DND-41 (cell line): ENCODE data around the gene KIF21A.

Experiments
- ATAC-seq: fragments of 200-7000 bp; cut with Tn5 transposase; 3 replicates; pipeline ENCODE4 v1.9.1; 2021; ENCODE audit warnings: low read depth; ENCODE audit not compliant: insufficient read depth
- DNase-seq: peaks from one replicate; pipeline ENCODE4 v3.0.0-alpha.2; 2020
- H2AFZ ChIP-seq: 2 replicates; pipeline ENCODE4 v1.6.0; 2012; ENCODE audit warnings: low read depth, low read length
- H3K27ac ChIP-seq: 2 replicates; pipeline ENCODE4 v1.5.1; 2012; ENCODE audit warnings: low read length, inconsistent platforms
- H3K27me3 ChIP-seq: fragments of 200-600 bp; sonication (generic); 2 replicates; pipeline ENCODE4 v1.6.0; 2012; ENCODE audit warnings: low read length, mild to moderate bottlenecking, inconsistent platforms; ENCODE audit not compliant: insufficient read depth, poor library complexity
- H3K36me3 ChIP-seq: 2 replicates; pipeline ENCODE4 v1.5.1; 2012; ENCODE audit warnings: low read length, inconsistent platforms; ENCODE audit not compliant: insufficient read depth
- H3K4me1 ChIP-seq: 2 replicates; pipeline ENCODE4 v1.5.1; 2012; ENCODE audit warnings: mild to moderate bottlenecking, low read length; ENCODE audit not compliant: insufficient read depth
- H3K4me2 ChIP-seq: 2 replicates; pipeline ENCODE4 v1.6.0; 2012; ENCODE audit warnings: mild to moderate bottlenecking, moderate library complexity, low read length, inconsistent platforms; ENCODE audit not compliant: insufficient read depth
- H3K4me3 ChIP-seq, 2 experiments: fragments of 200-600 bp in 1 of 2; shearing (Covaris generic) in 1 of 2; 2 replicates each; pipeline ENCODE4 v1.5.1; 2012 to 2016; ENCODE audit warnings: inconsistent platforms in 2 of 2, low read length in 2 of 2, mild to moderate bottlenecking in 2 of 2, low read depth in 1 of 2, moderate library complexity in 1 of 2
- H3K79me2 ChIP-seq: 2 replicates; pipeline ENCODE4 v1.6.0; 2012; ENCODE audit warnings: low read length, inconsistent platforms; ENCODE audit not compliant: insufficient read depth
- H3K9ac ChIP-seq: 2 replicates; pipeline ENCODE4 v1.6.0; 2012; ENCODE audit warnings: low read depth, mild to moderate bottlenecking, inconsistent platforms, low read length, moderate library complexity
- H3K9me3 ChIP-seq: 2 replicates; pipeline ENCODE4 v1.5.1; 2012; ENCODE audit warnings: low read length, moderate library complexity, mild to moderate bottlenecking, inconsistent platforms; ENCODE audit not compliant: insufficient read depth, severe bottlenecking
- H4K20me1 ChIP-seq: 2 replicates; pipeline ENCODE4 v1.6.0; 2012; ENCODE audit warnings: low read length; ENCODE audit not compliant: insufficient read depth
- CTCF ChIP-seq: IDR thresholded peaks from 2 replicates; pipeline ENCODE4 v1.5.1; 2012; ENCODE audit warnings: borderline replicate concordance, low read length, moderate library complexity, mild to moderate bottlenecking; ENCODE audit not compliant: poor library complexity, severe bottlenecking; ENCODE audit errors: extremely low read depth
- EZH2 ChIP-seq: IDR thresholded peaks from 3 replicates; pipeline ENCODE4 v1.6.1; 2012; ENCODE audit warnings: borderline replicate concordance, low read depth, mild to moderate bottlenecking, moderate library complexity, low read length, inconsistent platforms; ENCODE audit not compliant: severe bottlenecking

The KIF21A gene

GRCh38 chr12:39309516-39309915 lies 133.4 kb downstream of the KIF21A start:
- no peak overlapping the region for H2AFZ ChIP-seq
- no peak overlapping the region for H3K4me3 ChIP-seq
- no peak overlapping the region for H3K27ac ChIP-seq
- no peaks in the 10 kb centered on the region for H3K79me2 ChIP-seq
- no peak overlapping the region for H3K9ac ChIP-seq
- no peaks in the 10 kb centered on the region for H3K4me1 ChIP-seq
- TF ChIP-seq CTCF (no peak), EZH2 (no peak)
- ATAC-seq = no peak
- DNase-seq = no peak
- H3K27me3 ChIP-seq = no peaks in the 10 kb centered on the region
- no peaks in the 10 kb centered on the region for H4K20me1 ChIP-seq
- no peaks in the 10 kb centered on the region for H3K36me3 ChIP-seq
- no peak overlapping the region for H3K4me2 ChIP-seq
- no peaks in the 10 kb centered on the region for H3K9me3 ChIP-seq

- H3K79me2 ChIP-seq = no peaks in the 10 kb centered on the region
- no peaks in the 10 kb centered on the region for H3K4me1 ChIP-seq
- no peaks in the 10 kb centered on the region for H4K20me1 ChIP-seq
Observed at GRCh38 chr12:39301422-39301821, 141.5 kb downstream of the KIF21A start.

GRCh38 chr12:39300799-39301198 lies 142.1 kb downstream of the KIF21A start:
- no peaks in the 10 kb centered on the region for H3K9me3 ChIP-seq
- H2AFZ ChIP-seq = no peak overlapping the region
- no peak overlapping the region for H3K27ac ChIP-seq
- TF ChIP-seq CTCF = no peak
- TF ChIP-seq EZH2 = no peak
- no peaks in the 10 kb centered on the region for H3K79me2 ChIP-seq
- ATAC-seq (no peak), DNase-seq (no peak)
- no peak overlapping the region for H3K4me3 ChIP-seq
- no peaks in the 10 kb centered on the region for H3K36me3 ChIP-seq
- H3K4me2 ChIP-seq = no peak overlapping the region
- no peak overlapping the region for H3K9ac ChIP-seq
- H4K20me1 ChIP-seq = no peaks in the 10 kb centered on the region
- H3K27me3 ChIP-seq = no peaks in the 10 kb centered on the region
- no peaks in the 10 kb centered on the region for H3K4me1 ChIP-seq

More at GRCh38 chr12:39301422-39301821, 141.5 kb downstream of the KIF21A start:
- no peak for ATAC-seq
- Histone ChIP-seq H3K36me3 (no peaks in the 10 kb centered on the region), H3K4me3 (no peak overlapping the region), H3K27ac (no peak overlapping the region), H3K9ac (no peak overlapping the region), H3K9me3 (no peaks in the 10 kb centered on the region), H2AFZ (no peak overlapping the region), H3K4me2 (no peak overlapping the region), H3K27me3 (no peaks in the 10 kb centered on the region)
- DNase-seq = no peak
- TF ChIP-seq CTCF (no peak), EZH2 (no peak)

DNA sequence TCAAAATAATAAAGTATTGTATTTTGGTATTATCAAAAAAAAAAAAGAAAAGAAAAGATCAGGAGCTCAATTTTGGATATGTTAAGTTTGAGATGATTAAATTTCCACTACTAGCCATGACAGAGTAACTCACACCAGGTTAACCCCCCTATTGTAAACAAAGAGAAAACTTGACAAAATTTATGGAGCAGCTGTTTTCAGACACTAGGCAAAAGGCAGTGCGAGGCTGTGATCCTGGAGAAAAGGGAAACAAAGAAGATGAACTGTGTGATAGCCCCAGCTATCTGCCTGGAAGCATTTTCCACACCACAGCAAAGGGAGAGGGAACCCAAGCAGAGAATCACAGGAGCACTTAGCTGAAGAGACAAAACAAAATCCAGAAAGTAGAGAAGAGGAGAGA lies 145.0 kb downstream of the KIF21A start:
- H3K27ac ChIP-seq = no peak overlapping the region
- no peak overlapping the region for H3K4me2 ChIP-seq
- no peak overlapping the region for H3K4me3 ChIP-seq
- H3K9ac ChIP-seq = no peak overlapping the region
- no peaks in the 10 kb centered on the region for H3K79me2 ChIP-seq
- TF ChIP-seq EZH2 (no peak), CTCF (no peak)
- no peak overlapping the region for H2AFZ ChIP-seq
- no peak for DNase-seq
- ATAC-seq = no peak
- no peaks in the 10 kb centered on the region for H3K9me3 ChIP-seq
- H3K27me3 ChIP-seq = no peaks in the 10 kb centered on the region
- no peaks in the 10 kb centered on the region for H4K20me1 ChIP-seq
- no peaks in the 10 kb centered on the region for H3K36me3 ChIP-seq
- H3K4me1 ChIP-seq = no peaks in the 10 kb centered on the region
